GM19025 (cell line): ENCODE data around the gene TBL1X.
"Not testable (repeated sequence)": the region's sequence is repeated elsewhere in the genome, so short reads cannot be mapped to it uniquely, and the experiment has no call there.

ENCODE experiments used
- ATAC-seq: cut with Tn5 transposase; IDR thresholded peaks from one replicate; pipeline ENCODE4 v1.9.1; 2021; ENCODE audit warnings: mild to moderate bottlenecking, low read depth, moderate library complexity; ENCODE audit not compliant: unreplicated experiment

Gene TBL1X

GRCh38 chrX:9530848-9531274 lies 66.0 kb downstream of the TBL1X start:
- ATAC-seq, result peak; percentile 70

GRCh38 chrX:9532349-9532748 lies 67.5 kb downstream of the TBL1X start:
- ATAC-seq, result no peak

GRCh38 chrX:9533611-9534010 lies 68.8 kb downstream of the TBL1X start:
- no peak for ATAC-seq

- ATAC-seq, result no peak
Measured at GRCh38 chrX:9534686-9535085, 69.8 kb downstream of the TBL1X start.

GRCh38 chrX:9535101-9535500 lies 70.2 kb downstream of the TBL1X start:
- ATAC-seq, result no peak

GRCh38 chrX:9536156-9536555 lies 71.3 kb downstream of the TBL1X start:
- not testable (repeated sequence) for ATAC-seq

- ATAC-seq, result no peak
Measured at GRCh38 chrX:9537781-9538180, 72.9 kb downstream of the TBL1X start.

- ATAC-seq, result no peak
Measured at GRCh38 chrX:9538544-9539045, 73.7 kb downstream of the TBL1X start.

GRCh38 chrX:9539605-9540387 lies 74.9 kb downstream of the TBL1X start:
- ATAC-seq, result no peak

GRCh38 chrX:9542106-9542760 lies 77.4 kb downstream of the TBL1X start:
- ATAC-seq, result no peak

GRCh38 chrX:9542761-9543111 lies 77.9 kb downstream of the TBL1X start:
- ATAC-seq, result no peak

GRCh38 chrX:9555354-9555753 lies 90.5 kb downstream of the TBL1X start:
- no peak for ATAC-seq

GRCh38 chrX:9557091-9557490 lies 92.2 kb downstream of the TBL1X start:
- no peak for ATAC-seq

GRCh38 chrX:9557521-9557920 lies 92.7 kb downstream of the TBL1X start:
- ATAC-seq, result no peak

GRCh38 chrX:9558615-9559014 lies 93.8 kb downstream of the TBL1X start:
- ATAC-seq, result no peak

- no peak for ATAC-seq
Measured at GRCh38 chrX:9560219-9560618, 95.4 kb downstream of the TBL1X start.

- ATAC-seq, result no peak
Measured at GRCh38 chrX:9561199-9561598, 96.3 kb downstream of the TBL1X start.

- no peak for ATAC-seq
Measured at GRCh38 chrX:9562851-9563250, 98.0 kb downstream of the TBL1X start.

- no peak for ATAC-seq
Measured at GRCh38 chrX:9566150-9566621, 101.3 kb downstream of the TBL1X start.

- no peak for ATAC-seq
Measured at GRCh38 chrX:9569876-9570301, 105.0 kb downstream of the TBL1X start.

- ATAC-seq, result peak; percentile 16
Measured at GRCh38 chrX:9573282-9574106, 108.6 kb downstream of the TBL1X start.
